Heart right ventricle (tissue), 16 donors: Measurements from ENCODE around the gene ATP5F1E. TPM values are rescaled to one million over a fixed set of nuclear protein-coding genes. Genes with fewer than 3 reads are reported as not detected.

Experiments
- ATAC-seq, 8 donors: fragments of 200-7000 bp; cut with Tn5 transposase; one replicate each; pipeline ENCODE4 v1.9.1; 2020; ENCODE audit warnings: mild to moderate bottlenecking in 8 of 8, moderate library complexity in 8 of 8, moderate number of reproducible peaks in 1 of 8
- DNase-seq, 2 donors: peaks; one replicate each; pipeline ENCODE4 v3.0.0-alpha.2; 2020
- H3K27ac ChIP-seq, 10 donors: fragments of 200-600 bp; sonication (generic) in 2 of 10; one replicate each; pipeline versions ENCODE4 v1.5.0 to v1.8.0; 2020 to 2022; ENCODE audit warnings: mild to moderate bottlenecking in 3 of 10
- H3K27me3 ChIP-seq, 7 donors: fragments of 200-600 bp; one replicate each; pipeline ENCODE4 v1.8.0; 2021 to 2022; ENCODE audit warnings: mild to moderate bottlenecking in 2 of 7
- H3K36me3 ChIP-seq, 9 donors: fragments of 200-600 bp; sonication (generic) in 1 of 9; one replicate each; pipeline versions ENCODE4 v1.5.0 to v1.8.0; 2020 to 2022; ENCODE audit warnings: mild to moderate bottlenecking in 2 of 9
- H3K4me1 ChIP-seq, 9 donors: fragments of 200-600 bp; sonication (generic) in 1 of 9; one replicate each; pipeline versions ENCODE4 v1.5.0 to v1.8.0; 2020 to 2022; ENCODE audit warnings: mild to moderate bottlenecking in 4 of 9
- H3K4me3 ChIP-seq, 10 donors: fragments of 200-600 bp; sonication (generic) in 2 of 10; one replicate each; pipeline versions ENCODE4 v1.5.0 to v1.8.0; 2020 to 2022; ENCODE audit warnings: mild to moderate bottlenecking in 7 of 10, moderate library complexity in 2 of 10
- H3K9me3 ChIP-seq, 11 donors: fragments of 200-600 bp in 10 of 11; sonication (generic) in 2 of 11; one replicate each; pipeline versions ENCODE4 v1.5.0 to v1.8.0; 2013 to 2022; ENCODE audit warnings: mild to moderate bottlenecking in 2 of 11, control low read depth in 1 of 11, moderate library complexity in 1 of 11
- WGBS, 2 donors: extraction: QIAGEN DNeasy Blood & Tissue Kit; methylation state at CpG; one replicate each; pipeline ENCODE4 v1.1.7; 2013; ENCODE audit warnings: inconsistent platforms in 1 of 2; 5-methylcytosine and 5-hydroxymethylcytosine counted together
- intact Hi-C, 10 donors: fragments of 100-400 bp; cut with DNase I; formaldehyde crosslinking; loops; one replicate each; pipeline versions ENCODE4 v1.11.1 to v1.14.2; 2022
- polyA plus RNA-seq, 2 donors: library from polyadenylated mRNA; stranded (reverse); fragments of 200-250 nt; gene quantifications; one replicate each; pipeline ENCODE4 v1.2.3, GENCODE V29; 2013
- total RNA-seq, 10 donors: library from RNA; stranded (reverse); fragmentation: NEBNext Ultra II Directional in 3 of 10; extraction: Animal tissue kit (Norgen Biotek cat#: 25700) in 3 of 10; gene quantifications; one replicate each; pipeline versions ENCODE4 v1.2.1 to v1.2.4, GENCODE V29; 2021 to 2023
- TF ChIP-seq, protein P1 (sequence below), 9 donors: fragments of 200-600 bp; sonication (generic) in 2 of 9; IDR thresholded peaks; one replicate each; pipeline versions ENCODE4 v1.5.0 to v1.8.0; 2021 to 2022; ENCODE audit warnings: antibody characterized with exemption in 9 of 9, mild to moderate bottlenecking in 5 of 9, moderate library complexity in 1 of 9
- donor health status: Arrhythmogenic right ventricular cardiomyopathy.
- donor health status: ischemic (EF 13 %, LVEDD 7.1; RV severe dilation, severe dysfunction).
- donor health status: healthy with polysubstance abuse.
- donor health status: DM: no; HTN: yes; CAD: no.
- donor health status: DM: no; HTN: no; CAD: no.
- donor health status: ischemic (EF 25% LVEDD 6.9; RV normal size, moderate dysfunction).
- donor health status: ischemic (EF 25% LVEDD 5.7; RV mildly dilated, moderate dysfunction).
- donor health status: healthy.
- donor health status: DM: yes; HTN: yes; CAD: no.
- donor health status: Ischemic cardiomyopathy.
- donor health status: ischemic (EF 35%, LVEDD 5.7; RV mildly dilated, moderate dysfunction).
- donor health status: nonischemic (EF 11% LVEDD 7.7; RV severe dilation, severe dysfunction).
- donor health status: DM: yes; HTN: yes; CAD: no.
- donor health status: PGD.
- donor health status: ischemic (EF 29% LVEDD 5.4; RV normal size, mild dysfunction).
- donor health status: nonischemic (EF 23%, LVEDD 6.1; RV moderate dilation, normal function).

The ATP5F1E gene
- total and polyA plus RNA-seq, 12 donors = 84.7 to 155 (median 121) TPM

DNA sequence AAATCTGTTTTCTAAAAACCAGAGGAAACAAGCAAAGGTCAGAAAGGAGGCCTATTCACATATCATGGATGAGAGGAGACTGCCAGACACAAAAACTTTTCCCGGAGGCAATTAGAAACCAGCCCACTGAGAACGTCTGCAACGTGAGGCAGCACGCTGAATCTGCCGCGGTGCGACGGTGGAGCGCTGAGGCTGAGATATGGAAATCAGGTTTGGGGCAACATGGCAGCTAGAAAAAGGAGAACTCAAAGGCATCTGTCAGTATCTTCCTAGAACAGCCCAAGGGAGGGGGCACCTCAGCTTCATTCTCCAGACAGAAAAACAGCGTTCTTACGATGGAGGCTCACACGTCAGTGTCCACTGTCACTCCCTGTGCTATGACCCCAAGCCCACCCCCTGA lies 5.3 kb upstream of the ATP5F1E start:
- Histone ChIP-seq H3K36me3 (peaks cover 0 to 70% (median 39%) of the 10 kb centered on the region in 9 donors), H3K9me3 (no peaks in the 10 kb centered on the region), H3K4me3 (no peak overlapping the region), H3K4me1 (peaks cover 5 to 45% (median 32%) of the 10 kb centered on the region in 9 donors), H3K27me3 (no peaks in the 10 kb centered on the region), H3K27ac (no peak overlapping the region)
- intact Hi-C loops = loop anchor here in 5 of 10 donors (10.0 kb wide), 4 partner anchors 53 to 653 kb away; partner anchors contain the start of genes NELFCD (in 1 of the 5), STX16 (in 1 of the 5) and VAPB (in 1 of the 5)
- TF ChIP-seq, protein P1, sequence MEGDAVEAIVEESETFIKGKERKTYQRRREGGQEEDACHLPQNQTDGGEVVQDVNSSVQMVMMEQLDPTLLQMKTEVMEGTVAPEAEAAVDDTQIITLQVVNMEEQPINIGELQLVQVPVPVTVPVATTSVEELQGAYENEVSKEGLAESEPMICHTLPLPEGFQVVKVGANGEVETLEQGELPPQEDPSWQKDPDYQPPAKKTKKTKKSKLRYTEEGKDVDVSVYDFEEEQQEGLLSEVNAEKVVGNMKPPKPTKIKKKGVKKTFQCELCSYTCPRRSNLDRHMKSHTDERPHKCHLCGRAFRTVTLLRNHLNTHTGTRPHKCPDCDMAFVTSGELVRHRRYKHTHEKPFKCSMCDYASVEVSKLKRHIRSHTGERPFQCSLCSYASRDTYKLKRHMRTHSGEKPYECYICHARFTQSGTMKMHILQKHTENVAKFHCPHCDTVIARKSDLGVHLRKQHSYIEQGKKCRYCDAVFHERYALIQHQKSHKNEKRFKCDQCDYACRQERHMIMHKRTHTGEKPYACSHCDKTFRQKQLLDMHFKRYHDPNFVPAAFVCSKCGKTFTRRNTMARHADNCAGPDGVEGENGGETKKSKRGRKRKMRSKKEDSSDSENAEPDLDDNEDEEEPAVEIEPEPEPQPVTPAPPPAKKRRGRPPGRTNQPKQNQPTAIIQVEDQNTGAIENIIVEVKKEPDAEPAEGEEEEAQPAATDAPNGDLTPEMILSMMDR (IDR thresholded peaks at IDR 0.05) = no peak
- 92% methylated on average over 12 of the region's 12 CpGs for WGBS, 2 donors
- DNase-seq (no peak), ATAC-seq (no peak)

DNA sequence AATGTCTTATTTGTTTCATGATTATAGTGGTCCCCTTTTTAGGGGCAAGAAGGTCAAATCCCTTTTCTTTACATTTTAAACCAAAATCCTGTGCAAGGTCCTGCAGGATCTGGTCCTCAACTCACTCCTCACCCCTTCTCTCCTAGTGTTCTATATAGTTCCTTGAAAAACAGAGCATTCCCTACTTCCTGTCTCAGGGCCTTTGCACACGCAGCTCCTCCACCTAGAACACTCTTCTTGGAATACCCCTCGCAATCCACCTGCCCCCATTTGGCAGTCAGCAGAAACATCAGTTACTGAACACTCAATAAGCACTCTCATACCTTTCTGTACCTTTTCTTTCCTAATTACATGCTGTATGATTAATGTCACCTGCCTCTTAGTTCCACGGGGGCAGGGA lies 3.2 kb upstream of the ATP5F1E start:
- no peak for DNase-seq
- Histone ChIP-seq H3K4me1 (peaks cover 11 to 39% (median 29%) of the 10 kb centered on the region in 9 donors), H3K36me3 (peaks cover 0 to 67% (median 39%) of the 10 kb centered on the region in 9 donors), H3K9me3 (no peaks in the 10 kb centered on the region), H3K27me3 (no peaks in the 10 kb centered on the region), H3K27ac (no peak overlapping the region), H3K4me3 (no peak overlapping the region)
- 94 to 98% methylated on average over 3 of the region's 3 CpGs for WGBS, 2 donors
- ATAC-seq = no peak
- TF ChIP-seq, protein P1 (IDR thresholded peaks at IDR 0.05) = no peak
- intact Hi-C loops = loop anchor here in 5 of 10 donors (10.0 kb wide), 4 partner anchors 51 to 651 kb away; partner anchors contain the start of genes NELFCD (in 1 of the 5), STX16 (in 1 of the 5) and VAPB (in 1 of the 5)

DNA sequence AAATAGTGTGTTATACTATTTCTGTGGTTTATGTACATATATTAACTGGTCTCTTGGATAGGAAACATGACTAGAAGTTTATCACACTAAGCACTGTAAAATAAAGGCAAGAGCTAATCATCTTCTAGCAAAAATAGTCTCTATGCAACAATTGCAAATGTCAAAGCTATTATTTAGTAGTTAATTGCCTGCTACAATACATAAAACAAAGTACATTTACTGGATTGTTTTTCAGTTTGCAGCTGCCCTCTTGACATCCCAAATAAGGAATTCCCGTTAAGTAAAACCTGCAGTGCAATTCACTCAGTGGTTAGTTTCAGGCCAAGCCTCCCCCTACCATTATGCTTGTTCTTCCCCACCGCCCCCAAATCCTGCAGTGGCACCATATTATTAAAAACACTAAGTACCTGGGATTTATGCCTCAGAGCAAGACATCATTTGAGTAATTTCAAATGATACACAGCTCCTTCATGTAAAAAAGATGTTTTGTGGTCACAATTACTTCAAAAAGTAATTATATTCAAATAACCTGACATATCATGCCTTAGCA lies 1.6 kb upstream of the ATP5F1E start:
- TF ChIP-seq, protein P1 (IDR thresholded peaks at IDR 0.05) = no peak
- DNase-seq = no peak
- Histone ChIP-seq H3K27ac (no peak overlapping the region), H3K4me3 (no peak overlapping the region), H3K36me3 (peaks cover 0 to 75% (median 52%) of the 10 kb centered on the region in 9 donors), H3K27me3 (no peaks in the 10 kb centered on the region), H3K4me1 (peaks cover 17 to 41% (median 35%) of the 10 kb centered on the region in 9 donors), H3K9me3 (no peaks in the 10 kb centered on the region)
- intact Hi-C loops = loop anchor here in 8 of 10 donors (2.0 to 10.0 kb wide), 9 partner anchors 46 to 649 kb away; partner anchors contain the start of genes NELFCD (in 2 of the 8), STX16 (in 1 of the 8) and VAPB (in 1 of the 8)
- no peak for ATAC-seq
- WGBS, 2 donors = 90 to 94% methylated on average over 2 of the region's 2 CpGs

DNA sequence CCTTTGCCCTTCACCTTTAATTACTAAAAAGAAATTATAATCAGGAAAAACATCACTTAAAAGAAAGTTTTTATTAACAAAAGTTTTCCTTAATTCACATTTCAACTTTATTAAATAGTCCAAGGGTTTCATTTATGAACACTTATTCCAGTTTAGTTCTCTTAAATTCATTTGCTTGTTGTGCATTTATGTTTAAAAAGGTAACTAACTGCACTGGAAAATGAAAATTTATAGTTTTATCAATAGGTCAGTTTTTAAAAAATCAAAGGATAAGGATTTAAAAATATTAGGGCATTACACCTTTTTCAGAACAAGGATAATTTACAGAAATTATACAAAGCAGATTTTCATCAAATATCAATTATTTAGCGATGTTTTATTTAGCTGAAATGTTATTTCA lies 958 bp upstream of the ATP5F1E start:
- DNase-seq (no peak), ATAC-seq (no peak)
- Histone ChIP-seq H3K27ac (peak overlapping the region in 9 of 10 donors; percentile 84 to 96 (median 94)), H3K9me3 (no peaks in the 10 kb centered on the region), H3K4me1 (peaks cover 17 to 47% (median 41%) of the 10 kb centered on the region in 9 donors), H3K27me3 (no peaks in the 10 kb centered on the region), H3K4me3 (peak overlapping the region; percentile 55 to 96 (median 82)), H3K36me3 (peaks cover 0 to 77% (median 51%) of the 10 kb centered on the region in 9 donors)
- TF ChIP-seq, protein P1 (IDR thresholded peaks at IDR 0.05) = no peak
- intact Hi-C loops = loop anchor here in 8 of 10 donors (2.0 to 10.0 kb wide), 9 partner anchors 46 to 648 kb away; partner anchors contain the start of genes NELFCD (in 2 of the 8), STX16 (in 1 of the 8) and VAPB (in 1 of the 8)
- WGBS, 2 donors = 95 to 100% methylated on average over 1 of the region's 1 CpG
